Measurements from ENCODE around the gene SHC3. TPM values are rescaled to one million over a fixed set of nuclear protein-coding genes. Genes with fewer than 3 reads are reported as not detected.

Gene SHC3
- polyA plus RNA-seq, 5 donors, result 11.1 to 14.9 (median 13.5) TPM

GRCh38 chr9:89161221-89161620 is 17.4 kb downstream of the SHC3 start:
- DNase-seq, result no peak

DNA sequence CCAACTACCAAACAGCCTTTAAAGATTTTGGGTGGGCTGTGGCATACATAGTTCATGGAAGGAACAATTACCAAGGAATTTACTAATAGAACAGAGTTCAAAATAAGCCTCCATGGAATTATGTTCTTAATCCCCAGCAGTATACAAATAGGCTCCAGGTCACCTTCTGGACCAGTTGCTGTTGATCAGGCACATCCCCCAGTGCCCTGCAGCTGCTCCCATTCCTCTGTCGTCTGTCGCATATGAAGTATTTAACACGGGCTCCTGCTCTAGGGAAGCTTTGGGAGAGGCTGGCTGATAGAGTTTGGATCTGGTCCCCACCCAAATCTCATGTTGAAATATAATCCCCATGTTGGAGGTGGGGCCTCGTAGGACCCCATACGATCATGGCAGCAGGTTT is 17.8 kb downstream of the SHC3 start:
- no peak for DNase-seq

DNA sequence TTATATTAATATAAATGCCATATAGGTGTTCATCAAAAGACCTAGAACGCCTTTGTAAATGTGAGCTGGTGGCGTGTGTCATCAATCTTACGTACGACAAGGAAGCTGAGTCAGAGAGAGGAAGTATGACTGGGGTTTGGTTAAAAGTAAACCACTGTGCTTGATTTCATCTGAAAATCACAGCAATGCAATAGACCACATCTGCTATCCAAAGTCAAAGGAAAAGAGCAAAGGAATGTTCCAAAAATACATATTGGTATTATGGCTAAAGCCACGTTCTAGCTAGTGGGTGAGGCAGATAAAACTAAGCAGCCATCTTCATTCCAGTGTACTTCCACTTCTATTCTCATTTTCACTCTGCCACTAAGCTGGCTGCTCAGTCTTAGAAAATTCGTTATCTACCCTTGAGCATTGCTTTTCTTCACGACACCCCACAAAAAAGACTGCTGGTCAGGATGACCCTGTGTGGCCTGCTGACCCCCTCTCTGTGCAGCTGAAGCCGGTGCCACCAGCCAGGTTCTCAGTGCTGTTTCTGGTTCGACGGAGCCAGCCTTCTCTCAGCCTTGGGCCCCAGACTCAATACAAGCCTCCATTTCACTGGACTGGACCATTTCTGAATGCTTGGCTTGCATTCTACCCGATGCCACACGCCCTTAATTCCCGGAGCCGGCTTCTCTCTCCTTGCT is 23.8 kb downstream of the SHC3 start:
- no peak for DNase-seq

DNA sequence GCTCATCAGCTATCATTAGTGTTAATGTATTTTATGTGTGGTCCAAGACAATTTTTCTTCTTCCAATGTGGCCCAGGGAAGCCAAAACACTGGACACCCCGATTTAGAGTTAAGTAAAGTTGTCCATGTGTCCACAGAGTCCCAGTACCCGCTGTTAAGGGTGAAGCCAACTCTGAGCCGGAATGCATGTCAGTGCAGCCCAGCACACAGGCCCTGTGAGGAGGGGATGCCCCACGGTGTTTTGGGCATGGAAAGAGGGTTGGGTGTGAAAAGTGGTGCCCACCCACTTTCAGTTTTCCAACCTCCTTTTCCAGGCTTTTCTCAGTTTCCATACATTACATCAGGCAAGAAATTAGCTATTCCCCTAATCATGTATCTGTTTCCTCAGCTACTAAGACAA is 24.4 kb downstream of the SHC3 start:
- no peak for DNase-seq

- DNase-seq, result no peak
Observed at GRCh38 chr9:89153232-89154017, 25.2 kb downstream of the SHC3 start.

DNA sequence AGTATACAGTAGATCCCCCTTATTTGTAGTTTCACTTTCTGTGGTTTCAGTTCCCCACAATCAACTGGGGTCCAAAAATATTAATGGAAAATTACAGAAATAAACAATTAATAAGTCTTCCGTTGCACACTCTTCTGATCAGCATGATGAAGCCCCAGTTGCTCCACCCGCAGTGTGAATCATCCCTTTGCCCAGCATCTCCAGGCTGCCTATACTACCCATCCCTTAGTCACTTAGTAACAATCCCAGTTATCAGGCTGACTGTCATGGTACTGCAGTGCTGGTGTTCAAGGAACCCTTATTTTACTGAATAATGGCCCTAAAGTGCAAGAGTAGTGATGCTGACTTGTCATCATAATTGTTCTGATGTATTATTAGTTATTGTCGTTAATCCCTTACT is 28.9 kb downstream of the SHC3 start:
- no peak for DNase-seq

- DNase-seq, result peak in 1 of 2 donors; percentile 33
Observed at GRCh38 chr9:89145097-89145496, 33.5 kb downstream of the SHC3 start.

GRCh38 chr9:89144238-89144637 is 34.4 kb downstream of the SHC3 start:
- no peak for DNase-seq

GRCh38 chr9:89143266-89143665 is 35.4 kb downstream of the SHC3 start:
- DNase-seq, result no peak

GRCh38 chr9:89139455-89139854 is 39.2 kb downstream of the SHC3 start:
- peak; percentile 38 to 41 for DNase-seq

DNA sequence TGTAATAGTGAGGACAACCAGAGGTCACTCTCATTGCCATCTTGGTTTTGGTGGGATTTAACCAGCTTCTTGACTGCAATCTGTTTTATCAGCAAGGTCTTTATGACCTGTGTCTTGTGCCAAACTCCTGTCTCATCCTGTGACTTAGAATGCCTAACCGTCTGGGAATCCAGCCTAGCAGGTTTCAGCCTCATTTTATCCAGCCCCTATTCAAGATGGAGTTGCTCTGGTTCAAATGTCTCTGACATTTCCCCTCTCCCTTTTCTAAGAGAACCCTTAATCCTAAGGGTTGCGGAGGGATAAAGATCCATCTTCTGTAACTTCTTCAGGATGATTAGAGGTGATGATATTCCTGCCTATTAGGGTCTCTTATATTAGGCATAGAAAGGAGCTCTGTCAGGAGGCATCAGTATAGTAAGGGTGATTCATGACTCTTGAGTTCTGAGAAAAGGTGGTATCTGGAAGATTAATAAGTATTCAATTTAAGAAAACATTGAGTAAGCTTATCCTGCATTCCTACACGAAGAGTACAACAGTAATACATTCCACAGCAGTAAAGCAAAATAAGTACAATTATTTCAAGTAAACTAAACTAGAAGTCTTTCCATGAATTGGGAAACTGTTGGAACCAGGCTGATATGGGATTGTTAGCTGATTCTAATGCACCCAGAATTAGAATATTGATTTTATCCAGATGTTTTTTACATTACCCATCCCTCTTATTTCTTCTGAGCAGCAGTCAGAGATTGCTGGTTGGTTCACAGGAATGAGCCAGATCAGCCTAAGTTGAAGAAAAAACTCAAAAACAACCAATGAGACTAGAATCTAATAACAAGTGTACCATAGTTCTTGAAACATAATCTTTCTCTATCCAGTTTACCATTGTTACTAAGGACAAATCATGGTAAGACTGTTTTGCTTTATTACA is 39.9 kb downstream of the SHC3 start:
- no peak for DNase-seq

DNA sequence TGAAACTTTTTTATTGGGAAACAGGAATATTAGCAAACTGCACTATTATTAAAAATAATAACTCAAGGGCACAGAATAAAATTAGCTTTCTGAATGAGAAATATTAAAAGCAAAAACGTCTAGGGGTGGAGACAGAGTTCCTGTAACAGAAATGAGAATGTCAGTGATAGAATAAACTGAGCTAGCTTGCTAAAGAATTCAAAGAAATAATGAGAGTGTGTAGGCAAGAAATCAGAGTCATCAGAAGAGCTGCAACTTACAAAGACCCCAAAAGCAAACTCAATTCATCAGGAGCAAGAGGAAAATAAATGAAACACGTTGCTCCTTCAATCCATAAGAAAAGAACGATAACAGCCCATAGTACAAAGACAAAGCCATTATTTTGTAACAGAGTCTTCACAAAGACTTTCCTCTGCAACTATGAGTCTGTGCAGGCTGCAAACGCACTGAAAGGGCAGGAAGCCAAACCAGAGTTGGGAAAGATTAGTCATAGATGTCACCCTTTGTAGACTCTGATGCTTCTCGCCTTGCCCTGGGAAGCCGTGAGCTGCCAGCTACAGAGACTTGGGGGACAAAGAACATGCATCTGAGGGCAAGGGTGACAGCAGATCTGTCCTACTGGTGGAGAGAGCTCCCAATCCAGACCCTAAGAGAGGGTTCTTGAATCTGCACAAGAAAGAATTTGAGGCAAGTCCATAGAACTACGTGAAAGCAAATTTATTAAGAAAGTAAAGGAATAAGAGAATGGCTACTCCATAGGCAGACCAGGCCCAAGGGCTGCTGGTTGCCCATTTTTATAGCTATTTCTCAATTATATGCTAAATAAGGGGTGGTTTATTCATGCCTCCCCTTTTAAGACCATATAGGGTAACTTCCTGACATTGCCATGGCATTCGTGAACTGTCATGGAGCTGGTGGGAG is 40.8 kb downstream of the SHC3 start:
- DNase-seq, result peak; percentile 60 to 77

- no peak for DNase-seq
Observed at GRCh38 chr9:89135591-89136166, 42.9 kb downstream of the SHC3 start.

GRCh38 chr9:89134709-89135108 is 43.9 kb downstream of the SHC3 start:
- DNase-seq, result no peak

DNA sequence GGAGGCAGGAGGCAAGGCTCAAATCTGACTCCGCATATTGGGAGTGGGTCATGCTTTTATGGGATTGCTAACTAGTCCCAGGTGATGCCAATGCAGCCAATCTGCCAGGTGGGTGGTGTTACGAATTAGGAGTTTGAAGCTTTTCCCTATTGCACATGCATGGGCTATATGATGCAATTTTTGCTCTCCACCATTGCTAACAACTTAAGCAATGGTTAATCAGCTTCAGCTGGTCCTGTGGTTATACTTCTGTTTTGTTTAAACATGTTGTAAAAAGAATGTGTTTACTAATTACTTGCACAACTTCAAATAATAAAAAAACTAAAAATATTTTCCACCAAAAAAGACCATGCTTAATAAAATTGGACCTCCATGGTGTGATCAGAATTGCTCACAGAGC is 55.7 kb downstream of the SHC3 start:
- DNase-seq, result no peak

- DNase-seq, result no peak
Observed at GRCh38 chr9:89120704-89121103, 57.9 kb downstream of the SHC3 start.

DNA sequence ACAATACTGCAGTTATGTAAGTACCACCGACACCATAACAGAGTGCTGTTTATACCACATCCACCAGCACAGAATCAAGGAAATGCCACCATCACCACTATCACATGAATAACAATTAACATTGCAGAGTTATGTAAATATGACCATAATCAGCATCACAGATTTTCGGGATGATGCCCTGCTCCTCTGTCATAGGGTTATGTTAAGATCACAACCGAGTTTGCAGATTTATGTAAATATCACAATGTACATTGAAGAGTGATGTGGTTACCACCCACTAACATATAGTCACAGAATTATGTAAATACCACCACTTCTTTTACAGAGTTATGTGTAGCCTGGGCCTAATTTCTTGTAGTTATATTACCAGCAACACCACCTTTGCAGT is 61.8 kb downstream of the SHC3 start:
- DNase-seq, result no peak

GRCh38 chr9:89116064-89116804 is 62.4 kb downstream of the SHC3 start:
- no peak for DNase-seq

DNA sequence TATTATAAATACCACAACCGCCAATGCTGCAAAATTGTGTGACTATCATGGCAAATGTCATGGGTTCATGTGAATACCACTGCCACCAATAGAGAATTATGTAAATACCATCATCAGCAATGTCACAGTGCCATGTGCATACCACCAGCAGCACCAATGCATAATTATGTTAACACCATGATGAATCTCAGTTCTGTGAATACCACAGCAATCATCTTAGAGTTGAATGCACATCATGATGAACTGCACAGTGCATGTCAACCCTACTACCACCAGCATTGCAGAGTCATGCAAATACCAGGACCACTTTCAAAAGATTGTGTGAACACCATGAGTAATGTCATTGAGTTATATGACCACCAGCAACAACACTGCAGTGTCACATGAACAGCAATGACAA is 63.2 kb downstream of the SHC3 start:
- no peak for DNase-seq

- no peak for DNase-seq
Observed at GRCh38 chr9:89114741-89115140, 63.9 kb downstream of the SHC3 start.
